H1 (cell line): ENCODE results near the gene HOXB8. TPM values are rescaled to one million over a fixed set of nuclear protein-coding genes. Genes with fewer than 3 reads are reported as not detected.

Experiments used
- CTCF ChIA-PET: fragments of 300-600 bp; sonication (Branson Sonifier 250); formaldehyde crosslinking; loops from one replicate; lab custom pipeline; 2021; ENCODE audit not compliant: partially characterized antibody; lab: Charles Lee
- POLR2A ChIA-PET: fragments of 300-600 bp; sonication (Branson Sonifier 250); formaldehyde crosslinking; loops from one replicate; lab custom pipeline; 2021; ENCODE audit warnings: inconsistent platforms; ENCODE audit not compliant: partially characterized antibody; lab: Charles Lee
- DNase-seq, 2 experiments: peaks; one replicate each; pipeline versions ENCODE4 v3.0.0 to v3.0.0-alpha.2; 2010 to 2022; ENCODE audit warnings: low spot score in 2 of 2, low read depth in 1 of 2, mixed read lengths in 1 of 2
- FAIRE-seq: peaks from 2 replicates; lab custom pipeline; 2011; peaks lifted over from hg19 to GRCh38; lab: Jason Lieb, UNC
- H2AFZ ChIP-seq: 2 replicates; pipeline ENCODE4 v1.8.1; 2012; ENCODE audit warnings: low read length, inconsistent platforms
- H2AK5ac ChIP-seq: 2 replicates; pipeline ENCODE4 v1.6.1; 2013; ENCODE audit warnings: low read depth, low read length
- H2BK120ac ChIP-seq: replicated peaks from 2 replicates; pipeline ENCODE3; 2013; ENCODE audit warnings: low read depth, low read length, inconsistent platforms
- H2BK12ac ChIP-seq: 2 replicates; pipeline ENCODE4 v1.6.1; 2013; ENCODE audit warnings: low read depth, low read length
- H2BK15ac ChIP-seq: 2 replicates; pipeline ENCODE4 v1.6.1; 2013; ENCODE audit warnings: low read length
- H2BK20ac ChIP-seq: 2 replicates; pipeline ENCODE4 v1.6.1; 2013; ENCODE audit warnings: low read length
- H2BK5ac ChIP-seq: 2 replicates; pipeline ENCODE4 v1.6.1; 2013; ENCODE audit warnings: low read depth, low read length
- H3K14ac ChIP-seq: 2 replicates; pipeline ENCODE4 v1.6.1; 2013; ENCODE audit warnings: inconsistent platforms; ENCODE audit not compliant: insufficient read length
- H3K18ac ChIP-seq: 2 replicates; pipeline ENCODE4 v1.6.1; 2013; ENCODE audit warnings: low read length; ENCODE audit errors: extremely low read depth
- H3K23ac ChIP-seq: 2 replicates; pipeline ENCODE4 v1.6.1; 2013; ENCODE audit warnings: inconsistent platforms; ENCODE audit not compliant: insufficient read length
- H3K23me2 ChIP-seq: 2 replicates; pipeline ENCODE4 v1.6.1; 2013; ENCODE audit warnings: low read depth, low read length
- H3K27ac ChIP-seq: 2 replicates; pipeline ENCODE4 v1.6.1; 2011; ENCODE audit warnings: low read depth, low read length, inconsistent platforms
- H3K27me3 ChIP-seq, 4 experiments: replicated peaks in 1 of 4; 1 replicate in 1 of 4; 2 replicates in 3 of 4; pipeline versions ENCODE4 v1.6.1 to v1.8.1; 2011 to 2013; ENCODE audit warnings: low read length in 3 of 4, mild to moderate bottlenecking in 3 of 4, inconsistent platforms in 2 of 4, mixed read lengths in 2 of 4, moderate library complexity in 1 of 4; ENCODE audit not compliant: control insufficient read depth in 3 of 4, insufficient read depth in 3 of 4; ENCODE audit errors: extremely low read depth in 1 of 4
- H3K36me3 ChIP-seq, 4 experiments: 2 replicates each; pipeline versions ENCODE4 v1.6.1 to v1.8.1; 2011 to 2013; ENCODE audit warnings: mild to moderate bottlenecking in 4 of 4, low read length in 3 of 4, moderate library complexity in 2 of 4, control low read depth in 1 of 4, inconsistent platforms in 1 of 4; ENCODE audit not compliant: insufficient read depth in 4 of 4, control insufficient read depth in 2 of 4
- H3K4ac ChIP-seq: replicated peaks from 2 replicates; pipeline ENCODE3; 2013; ENCODE audit warnings: low read length, low read depth, mixed read lengths, inconsistent platforms; ENCODE audit not compliant: insufficient read length
- H3K4me1 ChIP-seq, 4 experiments: replicated peaks in 1 of 4; 1 replicate in 1 of 4; 2 replicates in 3 of 4; pipeline versions ENCODE4 v1.6.1 to v1.8.1; 2011 to 2013; ENCODE audit warnings: low read length in 3 of 4, inconsistent platforms in 2 of 4, mixed read lengths in 1 of 4; ENCODE audit not compliant: insufficient read depth in 4 of 4, control insufficient read depth in 3 of 4
- H3K4me2 ChIP-seq, 2 experiments: 2 replicates each; pipeline versions ENCODE4 v1.6.1 to v1.8.1; 2011 to 2013; ENCODE audit warnings: low read depth in 2 of 2, low read length in 2 of 2, control low read depth in 1 of 2, inconsistent platforms in 1 of 2, mild to moderate bottlenecking in 1 of 2; ENCODE audit not compliant: insufficient read depth in 1 of 2
- H3K4me3 ChIP-seq, 4 experiments: fragments of 200-600, 300-600 bp in 1 of 4; sonication (generic), shearing (Covaris generic), sonication (Bioruptor Twin) in 1 of 4; 2 replicates each; pipeline versions ENCODE4 v1.5.1 to v1.8.1; 2011 to 2016; ENCODE audit warnings: low read length in 4 of 4, low read depth in 3 of 4, control low read depth in 2 of 4, inconsistent platforms in 2 of 4, mild to moderate bottlenecking in 2 of 4, mixed read lengths in 1 of 4, moderate library complexity in 1 of 4; ENCODE audit not compliant: insufficient read depth in 2 of 4; ENCODE audit errors: extremely low read depth in 1 of 4
- H3K56ac ChIP-seq: replicated peaks from 2 replicates; pipeline ENCODE3; 2013; ENCODE audit warnings: low read depth, mild to moderate bottlenecking, mixed read lengths, low read length, inconsistent platforms; ENCODE audit not compliant: insufficient read length
- H3K79me1 ChIP-seq: 2 replicates; pipeline ENCODE4 v1.6.1; 2013; ENCODE audit warnings: low read depth, low read length, control low read depth
- H3K79me2 ChIP-seq, 2 experiments: 2 replicates each; pipeline versions ENCODE4 v1.6.1 to v1.8.1; 2012 to 2013; ENCODE audit warnings: low read length in 2 of 2, mild to moderate bottlenecking in 2 of 2, inconsistent platforms in 1 of 2; ENCODE audit not compliant: insufficient read depth in 2 of 2, control insufficient read depth in 1 of 2
- H3K9ac ChIP-seq, 4 experiments: replicated peaks in 1 of 4; 1 replicate in 1 of 4; 2 replicates in 3 of 4; pipeline versions ENCODE4 v1.6.1 to v1.8.1; 2011 to 2013; ENCODE audit warnings: low read depth in 3 of 4, low read length in 3 of 4, control low read depth in 2 of 4, mild to moderate bottlenecking in 2 of 4, moderate library complexity in 2 of 4, inconsistent platforms in 1 of 4; ENCODE audit errors: extremely low read depth in 1 of 4
- H3K9me3 ChIP-seq, 2 experiments: 2 replicates each; pipeline versions ENCODE4 v1.6.1 to v1.8.1; 2012 to 2013; ENCODE audit warnings: mild to moderate bottlenecking in 2 of 2, moderate library complexity in 2 of 2, control low read depth in 1 of 2, inconsistent platforms in 1 of 2, low read depth in 1 of 2, low read length in 1 of 2, mixed read lengths in 1 of 2; ENCODE audit not compliant: insufficient read depth in 2 of 2
- H4K20me1 ChIP-seq, 2 experiments: replicated peaks in 1 of 2; 2 replicates each; pipeline versions ENCODE3 to v1.8.1; 2011 to 2013; ENCODE audit warnings: inconsistent platforms in 2 of 2, low read length in 2 of 2, mild to moderate bottlenecking in 1 of 2; ENCODE audit not compliant: insufficient read depth in 2 of 2, control insufficient read depth in 1 of 2
- H4K5ac ChIP-seq: 2 replicates; pipeline ENCODE4 v1.6.1; 2013; ENCODE audit warnings: low read length, low read depth, mixed read lengths, inconsistent platforms; ENCODE audit not compliant: insufficient read length
- H4K8ac ChIP-seq: 2 replicates; pipeline ENCODE4 v1.8.0; 2013; ENCODE audit warnings: mild to moderate bottlenecking, moderate library complexity, low read length, inconsistent platforms; ENCODE audit not compliant: insufficient read depth; ENCODE audit errors: extremely low read depth
- H4K91ac ChIP-seq: replicated peaks from 2 replicates; pipeline ENCODE3; 2013; ENCODE audit warnings: low read length, mixed read lengths, inconsistent platforms; ENCODE audit not compliant: insufficient read length
- BACH1 ChIP-seq: IDR thresholded peaks from 2 replicates; pipeline ENCODE4 v1.6.1; 2012; ENCODE audit warnings: low read length, improper control_type of control experiment
- EZH2 ChIP-seq: fragments of 200-600 bp; sonication (generic); IDR thresholded peaks from 2 replicates; pipeline ENCODE4 v1.7.1; 2012; ENCODE audit warnings: low read depth, mild to moderate bottlenecking, moderate library complexity, low read length, inconsistent platforms; ENCODE audit not compliant: severe bottlenecking
- POLR2AphosphoS5 ChIP-seq: IDR thresholded peaks from 2 replicates; pipeline ENCODE4 v1.6.1; 2011; ENCODE audit warnings: low read depth, low read length
- SUZ12 ChIP-seq: fragments of 200-600 bp; sonication (generic); IDR thresholded peaks from 2 replicates; pipeline ENCODE4 v1.6.1; 2012; ENCODE audit warnings: mild to moderate bottlenecking, inconsistent platforms, low read length, moderate library complexity, mixed read lengths
- WGBS, 2 experiments: shearing (Covaris generic) in 1 of 2; methylation state at CpG; one replicate each; pipeline versions ENCODE4 v1.1.6 to v1.1.7; 2013 to 2015; ENCODE audit warnings: low lambda C conversion rate in 2 of 2, mixed read lengths in 2 of 2, inconsistent platforms in 1 of 2, low coverage in 1 of 2, missing lambda C conversion rate in 1 of 2; ENCODE audit not compliant: insufficient replicate concordance in 2 of 2, insufficient coverage in 1 of 2, insufficient read length in 1 of 2; ENCODE audit errors: extremely low coverage in 1 of 2, missing lambda C conversion rate in 1 of 2; 5-methylcytosine and 5-hydroxymethylcytosine counted together
- polyA plus RNA-seq, 7 experiments: library from polyadenylated mRNA; depleted of rRNA in 3 of 7; stranded (reverse) in 5 of 7; unstranded in 2 of 7; fragments of >200 nt in 5 of 7; fragments of 200-250 nt in 2 of 7; gene quantifications; 1 replicate in 5 of 7; 2 replicates in 1 of 7; 4 replicates in 1 of 7; pipeline versions ENCODE4 v1.2.1 to v1.2.3, GENCODE V29; 2011 to 2013; ENCODE audit warnings: missing spikeins in 2 of 7, mixed read lengths in 2 of 7
- total RNA-seq: library from RNA; stranded (reverse); fragmentation: NEBNext Ultra II Directional; extraction: Animal tissue kit (Norgen Biotek cat#: 25700); gene quantifications from 2 replicates; pipeline ENCODE4 v1.2.1, GENCODE V29; 2021

The HOXB8 gene
- total and polyA plus RNA-seq, 2 of the 8 experiments (the other 6 are each of a cell fraction or from before 2014, with no cell fraction given) = not detected

GRCh38 chr17:48567209-48567608 lies 47.9 kb downstream of the HOXB8 start:
- Histone ChIP-seq H3K4me1 (peaks cover 0 to 7% (median 4%) of the 10 kb centered on the region in 4 experiments; a peak in 5 of 7 replicates), H3K4me2 (no peak overlapping the region), H2AFZ (no peak overlapping the region), H3K79me1 (no peaks in the 10 kb centered on the region), H2BK15ac (peak overlapping the region; percentile 65; the same call in 1 of the 2 replicates), H2BK12ac (peak overlapping the region; percentile 71; the same call in 1 of the 2 replicates), H3K18ac (peak overlapping the region; percentile 38; the same call in 1 of the 2 replicates), H3K36me3 (no peaks in the 10 kb centered on the region; a peak in 1 of 8 replicates), H2BK5ac (no peak overlapping the region), H3K4ac (no peak overlapping the region), H3K14ac (no peak overlapping the region), H4K20me1 (peaks cover 5 to 42% of the 10 kb centered on the region in 2 experiments), H2AK5ac (no peak overlapping the region; the same call in 1 of the 2 replicates), H4K91ac (no peak overlapping the region), H3K4me3 (no peak overlapping the region), H4K5ac (no peak overlapping the region), H3K79me2 (no peaks in the 10 kb centered on the region), H3K23me2 (peaks cover 4% of the 10 kb centered on the region; the same call in 1 of the 2 replicates), H3K56ac (no peak overlapping the region), H3K23ac (no peak overlapping the region), H2BK20ac (peak overlapping the region; percentile 80; the same call in 1 of the 2 replicates), H2BK120ac (no peak overlapping the region), H4K8ac (no peak overlapping the region), H3K27ac (no peak overlapping the region), H3K27me3 (peaks cover 99 to 100% (median 100%) of the 10 kb centered on the region in 4 experiments), H3K9me3 (no peaks in the 10 kb centered on the region), H3K9ac (no peak overlapping the region)
- no peak for DNase-seq
- FAIRE-seq = no peak
- WGBS, 2 experiments = 13% methylated on average over 6 of the region's 6 CpGs; no CpG with 5 or more reads in 1 of the 2 experiments
- POLR2A ChIA-PET = interaction anchor here (1.2 to 1.4 kb wide), 2 partner anchors 10 to 47 kb away, joined by 3 to 4 read pairs; no protein-coding TSS in a partner anchor
- TF ChIP-seq EZH2 (peak; percentile 48), SUZ12 (peak; percentile 33; the same call in 1 of the 2 replicates), BACH1 (no peak), POLR2AphosphoS5 (no peak)
- CTCF ChIA-PET = interaction anchor here (0.6 to 4.8 kb wide), 10 partner anchors 11 to 368 kb away, joined by 3 to 32 read pairs (median 4); partner anchors contain the start of gene HOXB5
